Measurements from ENCODE around the gene RPL27A. TPM values are rescaled to one million over a fixed set of nuclear protein-coding genes. Genes with fewer than 3 reads are reported as not detected.

The RPL27A gene
- total RNA-seq, 1 experiment from 2014 or later: 1,055 TPM

- Histone ChIP-seq H2AFZ (ENCODE audit: low read depth, low read length, poor library complexity, severe bottlenecking) (no peak overlapping the region), H3K4me3 (replicated peaks in 1 of 2; ENCODE audit: low read depth in 1 of 2, low read length in 2 of 2) (no peak overlapping the region), H4K20me1 (ENCODE audit: insufficient read depth) (no peaks in the 10 kb centered on the region), H3K27ac (ENCODE audit: low read depth, low read length) (no peak overlapping the region), H3K36me3 (ENCODE audit: control insufficient read depth in 1 of 2, insufficient read depth in 2 of 2, low read length in 2 of 2) (no peaks in the 10 kb centered on the region), H3K9ac (ENCODE audit: low read length) (no peak overlapping the region), H3K9me3 (ENCODE audit: control insufficient read depth in 1 of 2, insufficient read depth in 1 of 2, low read depth in 1 of 2, low read length in 2 of 2) (no peaks in the 10 kb centered on the region), H3K27me3 (ENCODE audit: insufficient read depth, low read length) (no peaks in the 10 kb centered on the region), H3K4me2 (ENCODE audit: low read length) (no peak overlapping the region), H3K9me2 (ENCODE audit: insufficient read depth) (no peaks in the 10 kb centered on the region), H3K4me1 (ENCODE audit: control insufficient read depth in 1 of 2, insufficient read depth in 2 of 2, low read length in 2 of 2) (peaks cover 4% of the 10 kb centered on the region in 2 experiments; a peak in 3 of 4 replicates), H3K79me2 (ENCODE audit: insufficient read depth, low read length) (no peaks in the 10 kb centered on the region)
- intact Hi-C loops (cut with micrococcal nuclease): no loop called here
- RAD21 ChIA-PET (ENCODE audit: low non-redundant PET in 1 of 2, low total read pairs in 2 of 2, uncharacterized antibody in 2 of 2, unreplicated experiment in 2 of 2): interaction anchor here in 1 of 2 experiments (0.7 kb wide), 1 partner anchor 108 kb away, joined by 4 read pairs; no protein-coding TSS in a partner anchor
- POLR2A ChIA-PET: no interaction called here
- CTCF ChIA-PET: no interaction called here
- no TSS peak for BruUV-seq (replicated peaks)
- ATAC-seq: no peak
- DNase-seq (ENCODE audit: low read depth, low spot score): no peak
- no peak for TF ChIP-seq ZFX (IDR thresholded peaks at IDR 0.05)
- TF ChIP-seq TCF7L2 (IDR thresholded peaks at IDR 0.05; ENCODE audit: borderline replicate concordance, extremely low read depth, insufficient read depth, insufficient read length): no peak
- no peak for TF ChIP-seq REST (IDR thresholded peaks at IDR 0.05; ENCODE audit: low read depth)
- TF ChIP-seq YY1 (IDR thresholded peaks at IDR 0.05; ENCODE audit: extremely low read depth, insufficient replicate concordance, low read depth, low read length): no peak
- no peak for TF ChIP-seq ZNF274 (IDR thresholded peaks at IDR 0.05; ENCODE audit: low read depth, low read length)
- TF ChIP-seq POLR2A (IDR thresholded peaks at IDR 0.05; ENCODE audit: borderline replicate concordance, extremely low read depth, insufficient read depth, insufficient read length): no peak
- no peak for TF ChIP-seq CTCF (IDR thresholded peaks at IDR 0.05 in 2 of 3, conservative IDR thresholded peaks at IDR 0.05 in 1 of 3; ENCODE audit: borderline replicate concordance in 1 of 3, insufficient read depth in 1 of 3, low read depth in 2 of 3, low read length in 2 of 3)
- TF ChIP-seq EZH2 (IDR thresholded peaks at IDR 0.05): no peak
Measured at GRCh38 chr11:8705146-8705545, 22.6 kb downstream of the RPL27A start.
